ENCODE measurements around the gene NNAT.
A peak's percentile ranks its signal among the peaks of the same experiment; 100 is the strongest.

- TF ChIP-seq CTCF (IDR thresholded peaks at IDR 0.05) (no peak), POLR2A (IDR thresholded peaks at IDR 0.05) (no peak), EP300 (IDR thresholded peaks at IDR 0.05) (no peak), POLR2AphosphoS5 (IDR thresholded peaks at IDR 0.05) (peak; percentile 24 to 82 (median 64))
Measured at GRCh38 chr20:37526238-37526838, 5.3 kb downstream of the NNAT start.

All from sigmoid colon (tissue), 4 donors.